HG03575 (cell line): Measurements from ENCODE around the gene POMGNT1.

Experiments used
- ATAC-seq: cut with Tn5 transposase; IDR thresholded peaks from one replicate; pipeline ENCODE4 v1.9.1; 2021; ENCODE audit not compliant: unreplicated experiment, insufficient number of reproducible peaks, low FRiP score; ENCODE audit errors: extremely low read depth

Gene POMGNT1

GRCh38 chr1:46169811-46170454 lies 28.3 kb downstream of the POMGNT1 start:
- ATAC-seq = no peak

- ATAC-seq = no peak
These were observed 29.8 kb downstream of the POMGNT1 start for GRCh38 chr1:46168477-46168876.

DNA sequence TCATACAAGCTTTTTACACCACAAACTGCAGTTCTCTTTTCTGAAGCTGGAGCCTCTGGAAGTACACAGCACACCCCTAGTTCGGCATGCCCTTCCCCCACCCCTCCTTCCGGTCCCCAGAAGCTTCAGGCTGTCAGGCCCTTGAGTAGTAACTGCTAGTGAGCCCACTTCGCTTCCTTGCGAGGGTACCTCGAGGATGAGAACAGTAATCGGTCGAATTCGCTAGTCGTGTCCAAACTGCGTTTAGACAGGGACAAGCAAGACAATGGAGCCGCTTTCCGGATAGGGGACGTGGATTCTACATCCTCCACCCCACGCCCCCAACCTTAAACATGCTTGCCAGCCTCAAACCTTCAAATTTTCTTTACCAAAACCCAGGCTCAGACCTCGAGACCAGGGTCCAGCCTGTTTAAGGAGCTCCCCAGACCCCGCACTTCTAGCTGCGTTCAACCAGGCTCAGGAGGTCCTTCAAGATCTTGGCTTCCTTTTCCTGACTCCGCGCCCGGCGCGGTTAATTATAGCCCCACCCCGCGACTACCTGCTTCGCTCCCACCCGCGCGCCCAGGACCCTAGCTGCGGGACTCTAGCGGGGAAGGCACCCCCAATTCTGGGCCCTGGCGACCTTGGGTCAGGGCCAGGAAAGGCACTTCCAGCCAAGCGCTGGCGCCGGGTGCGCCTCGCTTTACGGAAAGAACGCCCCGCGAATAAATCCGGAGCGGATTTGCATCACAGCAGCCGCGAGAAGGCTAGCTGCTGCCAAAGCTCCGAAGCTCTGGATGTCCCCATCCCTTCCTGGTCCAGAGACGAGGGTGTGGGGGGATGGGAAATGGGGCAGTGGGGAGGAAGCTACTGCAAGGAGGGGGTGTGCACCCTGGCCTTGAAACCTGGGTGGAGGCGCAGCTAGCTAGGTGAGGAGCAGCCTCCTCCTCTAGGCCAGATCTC lies 31.4 kb downstream of the POMGNT1 start:
- no peak for ATAC-seq

DNA sequence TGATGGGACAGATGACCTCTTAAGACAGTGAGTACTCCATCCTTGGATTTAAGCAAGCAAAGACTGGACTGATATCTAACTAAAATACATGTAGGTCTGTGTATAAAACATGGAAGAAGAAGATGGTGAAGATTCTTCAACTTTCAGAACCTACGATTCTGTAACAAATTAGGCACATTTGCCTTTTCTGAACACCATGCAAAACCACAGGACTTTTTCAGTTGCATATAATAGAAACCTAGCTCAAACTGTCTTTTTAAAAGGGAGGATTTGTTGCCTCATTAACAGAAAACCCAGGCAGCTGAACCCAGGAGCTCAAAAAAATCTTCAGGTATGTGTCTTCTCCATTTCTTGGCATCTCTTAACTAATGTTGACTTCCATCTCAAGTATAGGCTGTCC lies 38.0 kb downstream of the POMGNT1 start:
- no peak for ATAC-seq

- no peak for ATAC-seq
These were observed 38.7 kb downstream of the POMGNT1 start for GRCh38 chr1:46159516-46159915.

GRCh38 chr1:46158312-46159281 lies 39.6 kb downstream of the POMGNT1 start:
- ATAC-seq = no peak

GRCh38 chr1:46157916-46158311 lies 40.3 kb downstream of the POMGNT1 start:
- no peak for ATAC-seq

DNA sequence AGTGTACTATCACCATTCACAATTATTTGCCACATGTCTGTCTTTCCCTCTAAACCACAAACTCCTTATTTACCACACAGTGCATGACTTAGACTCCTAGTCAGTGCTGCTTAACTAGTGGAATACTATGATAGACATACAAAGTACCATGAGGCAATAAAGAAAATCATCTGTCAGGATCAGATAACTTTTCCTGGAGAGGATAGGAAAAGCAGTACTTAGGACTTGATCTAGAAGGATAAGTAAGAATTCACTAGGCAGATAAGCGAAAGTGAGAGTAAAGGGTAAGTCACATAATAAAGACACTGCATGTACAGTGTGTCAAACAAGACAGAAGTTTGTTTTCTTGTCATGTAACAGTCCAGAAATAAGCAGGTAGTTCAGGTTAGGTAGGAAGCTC lies 44.5 kb downstream of the POMGNT1 start:
- ATAC-seq = no peak

- no peak for ATAC-seq
These were observed 45.0 kb downstream of the POMGNT1 start for GRCh38 chr1:46153228-46153627.

DNA sequence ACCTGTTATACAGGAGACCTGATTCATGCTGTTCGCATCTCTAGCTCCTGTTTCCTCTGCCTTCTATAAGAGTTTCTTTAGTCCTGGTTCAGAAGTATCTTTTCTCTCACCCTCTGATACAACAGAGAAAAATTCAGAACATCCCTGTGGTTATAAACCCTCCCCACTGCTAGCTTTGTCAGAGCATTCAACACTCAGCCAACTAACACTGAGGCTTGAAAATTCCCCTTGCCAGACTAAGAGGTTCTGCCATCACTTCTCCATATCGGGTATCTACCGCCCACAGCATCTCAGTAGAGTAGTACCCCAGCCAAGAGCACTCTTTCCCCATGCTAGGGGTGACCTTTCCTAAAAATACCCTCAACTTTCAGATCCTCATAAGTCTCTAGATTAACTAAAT lies 46.2 kb downstream of the POMGNT1 start:
- no peak for ATAC-seq

DNA sequence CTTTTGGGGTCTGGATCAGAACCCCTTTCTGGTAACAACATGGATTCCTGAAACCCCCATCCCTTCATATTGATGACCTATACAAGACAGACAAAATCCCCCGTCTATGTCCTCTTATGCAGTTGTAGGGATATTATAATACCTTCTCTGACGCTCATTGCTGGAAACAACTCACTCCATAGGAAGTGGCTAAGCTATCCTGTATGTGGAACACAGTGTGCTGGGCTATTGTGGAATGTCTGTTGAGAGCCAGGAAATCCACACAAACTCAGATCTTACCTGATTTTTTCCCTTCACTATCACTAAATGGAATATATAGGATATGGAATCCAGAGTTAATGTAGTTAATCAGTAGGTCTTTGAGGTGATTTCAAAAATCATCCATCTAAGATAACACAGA lies 48.1 kb downstream of the POMGNT1 start:
- ATAC-seq = no peak

- ATAC-seq = no peak
These were observed 49.9 kb downstream of the POMGNT1 start for GRCh38 chr1:46148318-46148717.
